Fibroblast of villous mesenchyme (primary cell): Measurements from ENCODE around the gene TMEM97. TPM values are rescaled to one million over a fixed set of nuclear protein-coding genes. Genes with fewer than 3 reads are reported as not detected.

Experiments used
- DNase-seq: peaks from one replicate; pipeline ENCODE4 v3.0.0-alpha.2; 2010; ENCODE audit warnings: low read depth
- H3K4me3 ChIP-seq: 2 replicates; pipeline ENCODE4 v1.5.1; 2011; ENCODE audit warnings: low read depth, mild to moderate bottlenecking, low read length
- CTCF ChIP-seq: IDR thresholded peaks from 2 replicates; pipeline ENCODE4 v1.5.1; 2012; ENCODE audit warnings: low read depth, mild to moderate bottlenecking, low read length; ENCODE audit not compliant: insufficient read depth
- total RNA-seq: library from RNA; depleted of rRNA; stranded (reverse); fragments of >200 nt; gene quantifications from 2 replicates; pipeline ENCODE4 v1.2.3, GENCODE V29; 2012

Gene TMEM97
- total RNA-seq, 1 donor, result 47.1 TPM

- peak overlapping the region; percentile 62 for H3K4me3 ChIP-seq
- DNase-seq, result peak; percentile 13
- no peak for TF ChIP-seq CTCF
Observed at GRCh38 chr17:28369684-28370034, 50.7 kb downstream of the TMEM97 start.

- DNase-seq, result peak; percentile 98
- peak within 1 kb of the TSS; percentile 73 for H3K4me3 ChIP-seq
- TF ChIP-seq CTCF, result no peak
Observed at GRCh38 chr17:28370035-28370743, 51.2 kb downstream of the TMEM97 start, which contains the start of gene VTN. Gene VTN, minus strand, starts transcription at chr17:28370307. Its CDS starts 104 bp downstream, at chr17:28370203.

- no peak for TF ChIP-seq CTCF
- peak overlapping the region; percentile 73 for H3K4me3 ChIP-seq
- no peak for DNase-seq
Observed at GRCh38 chr17:28370744-28371103, 51.7 kb downstream of the TMEM97 start.

- no peak for TF ChIP-seq CTCF
- peak; percentile 98 for DNase-seq
- peak within 1 kb of the TSS; percentile 73 for H3K4me3 ChIP-seq
Observed at GRCh38 chr17:28371245-28372202, 52.5 kb downstream of the TMEM97 start, which contains the start of gene SARM1. Gene SARM1, plus strand, starts transcription at chr17:28371694. Its CDS starts 339 bp downstream, at chr17:28372033.

- no peak for DNase-seq
- H3K4me3 ChIP-seq, result peak overlapping the region; percentile 73
- no peak for TF ChIP-seq CTCF
Observed at GRCh38 chr17:28372203-28372944, 53.4 kb downstream of the TMEM97 start.

GRCh38 chr17:28372945-28373274 lies 53.9 kb downstream of the TMEM97 start:
- TF ChIP-seq CTCF, result no peak
- no peak for DNase-seq

More at GRCh38 chr17:28372945-28373274, 53.9 kb downstream of the TMEM97 start:
- H3K4me3 ChIP-seq, result peak overlapping the region; percentile 73
